ENCODE data around the gene BORCS6. TPM values are rescaled to one million over a fixed set of nuclear protein-coding genes. Genes with fewer than 3 reads are reported as not detected.

Gene BORCS6
- total RNA-seq, 2 experiments from 2014 or later, result 6.1 to 6.4 TPM

DNA sequence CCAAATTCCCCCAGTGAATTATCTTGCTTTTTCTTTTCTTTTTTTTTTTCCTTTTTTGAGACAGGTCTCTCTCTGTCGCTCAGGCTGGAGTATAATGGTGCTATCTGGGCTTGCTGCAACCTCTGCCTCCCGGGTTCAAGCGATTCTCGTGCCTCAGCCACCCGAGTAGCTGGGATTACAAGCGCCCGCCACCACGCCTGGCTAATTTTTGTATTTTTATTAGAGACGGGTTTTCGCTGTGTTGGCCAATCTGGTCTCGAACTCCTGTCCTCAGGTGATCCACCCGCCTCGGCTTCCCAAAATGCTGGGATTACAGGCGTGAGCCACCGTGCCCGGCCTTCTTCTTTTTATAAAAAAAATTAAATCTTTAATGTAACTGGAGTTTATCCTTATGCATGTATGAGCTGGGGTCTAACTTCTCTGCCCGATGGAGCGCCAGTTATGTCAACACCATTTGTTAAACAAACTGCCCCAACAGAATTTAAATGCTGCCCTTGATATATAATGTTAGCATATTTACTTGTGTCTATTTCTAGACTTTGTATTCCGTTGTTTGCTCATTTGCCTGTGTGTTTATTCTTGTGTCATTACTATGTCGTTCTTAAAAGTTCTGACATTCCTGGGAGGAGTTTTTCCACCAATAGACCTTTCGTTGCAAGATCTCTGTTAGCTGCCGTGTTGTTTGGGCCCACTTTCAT lies 20.9 kb upstream of the BORCS6 start:
- TF ChIP-seq, protein P1, sequence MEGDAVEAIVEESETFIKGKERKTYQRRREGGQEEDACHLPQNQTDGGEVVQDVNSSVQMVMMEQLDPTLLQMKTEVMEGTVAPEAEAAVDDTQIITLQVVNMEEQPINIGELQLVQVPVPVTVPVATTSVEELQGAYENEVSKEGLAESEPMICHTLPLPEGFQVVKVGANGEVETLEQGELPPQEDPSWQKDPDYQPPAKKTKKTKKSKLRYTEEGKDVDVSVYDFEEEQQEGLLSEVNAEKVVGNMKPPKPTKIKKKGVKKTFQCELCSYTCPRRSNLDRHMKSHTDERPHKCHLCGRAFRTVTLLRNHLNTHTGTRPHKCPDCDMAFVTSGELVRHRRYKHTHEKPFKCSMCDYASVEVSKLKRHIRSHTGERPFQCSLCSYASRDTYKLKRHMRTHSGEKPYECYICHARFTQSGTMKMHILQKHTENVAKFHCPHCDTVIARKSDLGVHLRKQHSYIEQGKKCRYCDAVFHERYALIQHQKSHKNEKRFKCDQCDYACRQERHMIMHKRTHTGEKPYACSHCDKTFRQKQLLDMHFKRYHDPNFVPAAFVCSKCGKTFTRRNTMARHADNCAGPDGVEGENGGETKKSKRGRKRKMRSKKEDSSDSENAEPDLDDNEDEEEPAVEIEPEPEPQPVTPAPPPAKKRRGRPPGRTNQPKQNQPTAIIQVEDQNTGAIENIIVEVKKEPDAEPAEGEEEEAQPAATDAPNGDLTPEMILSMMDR (IDR thresholded peaks at IDR 0.05), result no peak
- peak overlapping the region; percentile 76 for H3K4me3 ChIP-seq (ENCODE audit: low read length)
- no peaks in the 10 kb centered on the region for H3K9me3 ChIP-seq (ENCODE audit: control insufficient read depth in 1 of 2, insufficient read depth in 1 of 2, low read length in 2 of 2)
- H3K27me3 ChIP-seq (ENCODE audit: control insufficient read depth in 1 of 2, insufficient read depth in 2 of 2, low read length in 2 of 2), result no peaks in the 10 kb centered on the region
- Mint-ChIP-seq H3K4me3 (peak overlapping the region; percentile 90), H3K27me3 (no peaks in the 10 kb centered on the region), H3K9me3 (no peaks in the 10 kb centered on the region), H3K36me3 (ENCODE audit: low read depth) (no peaks in the 10 kb centered on the region), H3K4me1 (ENCODE audit: low read depth) (peaks cover 19% of the 10 kb centered on the region), H3K27ac (peak overlapping the region; percentile 27)
- POLR2A ChIA-PET, result interaction anchor here (0.6 to 8.7 kb wide), 16 partner anchors 8 to 91 kb away, joined by 3 to 109 read pairs (median 8); partner anchors contain the start of genes BORCS6, CTC1 and PFAS
- peaks cover 16% of the 10 kb centered on the region for H3K4me1 ChIP-seq (ENCODE audit: insufficient read depth, low read length)
- no peaks in the 10 kb centered on the region for H3K36me3 ChIP-seq (ENCODE audit: insufficient read depth, low read length)
- intact Hi-C loops (cut with DNase I, micrococcal nuclease), result loop anchor here (1.0 to 5.0 kb wide), 2 partner anchors 11 to 36 kb away; partner anchors contain the start of genes CTC1 (in 2 of the 2) and PFAS (in 2 of the 2)
- DNase-seq (no peak), ATAC-seq (ENCODE audit: poor library complexity) (peak; percentile 47)
- CTCF ChIA-PET, result interaction anchor here (1.2 to 1.8 kb wide), 7 partner anchors 10 to 137 kb away, joined by 3 to 6 read pairs (median 5); partner anchors contain the start of gene CTC1
- peak overlapping the region; percentile 40 to 50 for H3K27ac ChIP-seq (ENCODE audit: low read depth in 1 of 2, low read length in 2 of 2)

DNA sequence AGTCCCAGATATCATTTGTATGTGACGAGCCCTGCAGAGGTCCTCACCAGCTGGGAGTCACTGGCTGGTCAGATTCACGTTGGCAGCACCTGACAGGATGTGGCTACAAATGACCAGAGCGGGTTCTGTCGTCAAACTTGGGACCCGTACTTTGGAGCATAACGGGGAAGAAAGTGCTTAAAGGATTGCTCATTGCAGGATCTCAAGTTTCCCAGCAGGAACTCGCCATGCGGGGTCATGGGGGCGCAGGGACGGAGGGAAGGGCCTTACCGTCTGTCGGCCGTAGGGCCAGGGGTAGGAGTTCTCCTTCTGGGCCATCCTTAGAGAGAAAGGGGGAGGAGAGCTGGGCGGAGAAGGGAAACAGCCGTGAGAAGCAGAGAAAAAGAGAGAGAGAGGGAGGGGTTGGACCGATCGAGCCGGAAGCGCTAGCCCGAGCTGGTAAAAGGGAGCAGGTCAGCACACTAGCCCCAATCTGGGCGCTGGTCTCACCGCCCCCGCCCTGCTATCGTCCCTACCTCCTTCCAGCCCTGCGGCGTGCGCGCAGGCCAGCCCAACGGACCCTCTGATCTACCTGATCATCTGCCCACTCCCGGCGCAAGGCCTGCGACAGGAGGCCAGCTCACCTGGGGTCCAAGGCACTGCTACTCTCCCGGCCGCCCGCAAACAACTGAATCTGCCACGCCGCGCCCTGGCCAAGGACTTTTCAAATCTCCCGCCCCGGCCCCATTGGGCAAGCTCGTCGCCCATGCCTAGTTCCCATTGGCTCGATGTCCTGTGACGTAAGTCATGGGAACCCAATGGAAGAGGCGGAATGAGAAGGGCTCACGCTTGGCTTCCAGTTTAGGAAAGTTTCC lies 20.2 kb upstream of the BORCS6 start, which contains the start of gene AURKB:
TSS of gene AURKB (minus strand) at position 669 of the 854 bp plus-strand sequence. CDS start at position 318, 351 bp downstream.
- peak within 1 kb of the TSS; percentile 40 to 50 for H3K27ac ChIP-seq (ENCODE audit: low read depth in 1 of 2, low read length in 2 of 2)
- ChIA-PET POLR2A (interaction anchor here (0.6 to 8.7 kb wide), 16 partner anchors 9 to 91 kb away, joined by 3 to 109 read pairs (median 8); partner anchors contain the start of genes BORCS6, CTC1 and PFAS), CTCF (interaction anchor here (0.6 to 1.8 kb wide), 8 partner anchors 11 to 693 kb away, joined by 3 to 6 read pairs (median 4); partner anchors contain the start of gene CTC1)
- Mint-ChIP-seq H3K4me3 (peak within 1 kb of the TSS; percentile 90), H3K9me3 (no peaks in the 10 kb centered on the region), H3K36me3 (ENCODE audit: low read depth) (no peaks in the 10 kb centered on the region), H3K27ac (peak within 1 kb of the TSS; percentile 27), H3K27me3 (no peaks in the 10 kb centered on the region), H3K4me1 (ENCODE audit: low read depth) (peaks cover 19% of the 10 kb centered on the region)
- intact Hi-C loops (cut with DNase I, micrococcal nuclease), result loop anchor here (1.0 to 5.0 kb wide), 2 partner anchors 12 to 37 kb away; partner anchors contain the start of genes CTC1 (in 2 of the 2) and PFAS (in 2 of the 2)
- no peaks in the 10 kb centered on the region for H3K27me3 ChIP-seq (ENCODE audit: control insufficient read depth in 1 of 2, insufficient read depth in 2 of 2, low read length in 2 of 2)
- TF ChIP-seq, protein P1 (IDR thresholded peaks at IDR 0.05), result no peak
- no peaks in the 10 kb centered on the region for H3K9me3 ChIP-seq (ENCODE audit: control insufficient read depth in 1 of 2, insufficient read depth in 1 of 2, low read length in 2 of 2)
- H3K36me3 ChIP-seq (ENCODE audit: insufficient read depth, low read length), result no peaks in the 10 kb centered on the region
- ATAC-seq (ENCODE audit: poor library complexity) (peak; percentile 100), DNase-seq (peak; percentile 84 to 97 (median 90))
- peaks cover 16% of the 10 kb centered on the region for H3K4me1 ChIP-seq (ENCODE audit: insufficient read depth, low read length)
- peak within 1 kb of the TSS; percentile 76 for H3K4me3 ChIP-seq (ENCODE audit: low read length)

DNA sequence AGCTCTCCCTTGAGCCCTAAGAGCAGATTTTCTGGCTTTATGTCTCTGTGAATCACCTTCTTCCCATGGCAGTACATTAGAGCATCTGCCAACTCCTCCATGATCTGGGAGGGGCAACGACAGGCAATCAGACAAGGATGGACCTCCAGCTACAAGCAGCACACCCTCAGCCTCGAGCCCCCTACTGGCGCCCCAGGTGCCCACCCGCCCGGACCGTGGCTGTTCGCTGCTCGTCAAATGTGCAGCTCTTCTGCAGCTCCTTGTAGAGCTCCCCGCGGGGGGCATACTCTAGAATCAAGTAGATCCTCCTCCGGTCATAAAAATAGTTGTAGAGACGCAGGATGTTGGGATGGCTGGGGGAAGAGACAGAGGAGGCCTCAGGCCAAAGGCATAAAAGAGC lies 16.6 kb upstream of the BORCS6 start:
- Histone ChIP-seq H3K27ac (ENCODE audit: low read depth in 1 of 2, low read length in 2 of 2) (no peak overlapping the region), H3K4me1 (ENCODE audit: insufficient read depth, low read length) (peaks cover 16% of the 10 kb centered on the region), H3K4me3 (ENCODE audit: low read length) (no peak overlapping the region), H3K36me3 (ENCODE audit: insufficient read depth, low read length) (no peaks in the 10 kb centered on the region), H3K27me3 (ENCODE audit: control insufficient read depth in 1 of 2, insufficient read depth in 2 of 2, low read length in 2 of 2) (no peaks in the 10 kb centered on the region), H3K9me3 (ENCODE audit: control insufficient read depth in 1 of 2, insufficient read depth in 1 of 2, low read length in 2 of 2) (no peaks in the 10 kb centered on the region)
- ChIA-PET POLR2A (interaction anchor here (1.3 to 8.7 kb wide), 2 partner anchors 16 to 41 kb away, joined by 5 to 109 read pairs; partner anchors contain the start of gene CTC1), CTCF (no interaction called here)
- Mint-ChIP-seq H3K4me1 (ENCODE audit: low read depth) (peaks cover 17% of the 10 kb centered on the region), H3K4me3 (no peak overlapping the region), H3K9me3 (no peaks in the 10 kb centered on the region), H3K36me3 (ENCODE audit: low read depth) (no peaks in the 10 kb centered on the region), H3K27ac (no peak overlapping the region), H3K27me3 (no peaks in the 10 kb centered on the region)
- TF ChIP-seq, protein P1 (IDR thresholded peaks at IDR 0.05), result no peak
- no peak for ATAC-seq (ENCODE audit: poor library complexity)
- no peak for DNase-seq
- intact Hi-C loops (cut with DNase I, micrococcal nuclease), result no loop called here

All from CD4-positive, alpha-beta T cell (primary cell).